Measurements from ENCODE around the gene COL25A1.
"Not testable (repeated sequence)": the region's sequence is repeated elsewhere in the genome, so short reads cannot be mapped to it uniquely, and the experiment has no call there.

COL25A1 gene

DNA sequence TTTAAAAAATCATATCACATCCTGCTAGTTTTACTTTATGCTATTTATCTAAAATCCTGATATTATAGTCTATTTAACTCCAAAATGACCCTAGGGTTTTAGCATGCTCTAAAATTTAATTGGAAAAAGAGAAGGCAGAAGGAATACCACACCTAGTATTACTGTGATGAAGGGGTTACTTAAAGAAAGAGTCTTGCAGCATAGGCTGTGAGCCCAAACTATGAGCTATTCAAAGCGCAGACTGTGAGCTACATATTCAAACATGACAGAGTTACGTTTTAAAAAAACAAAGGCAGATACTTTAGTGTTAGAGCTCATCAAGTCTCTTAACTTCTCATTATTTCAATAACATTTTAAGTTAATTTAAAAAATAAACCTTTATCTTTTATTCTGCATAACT, 291.9 kb downstream of the COL25A1 start:
- DNase-seq (ENCODE audit: low read depth): no peak

DNA sequence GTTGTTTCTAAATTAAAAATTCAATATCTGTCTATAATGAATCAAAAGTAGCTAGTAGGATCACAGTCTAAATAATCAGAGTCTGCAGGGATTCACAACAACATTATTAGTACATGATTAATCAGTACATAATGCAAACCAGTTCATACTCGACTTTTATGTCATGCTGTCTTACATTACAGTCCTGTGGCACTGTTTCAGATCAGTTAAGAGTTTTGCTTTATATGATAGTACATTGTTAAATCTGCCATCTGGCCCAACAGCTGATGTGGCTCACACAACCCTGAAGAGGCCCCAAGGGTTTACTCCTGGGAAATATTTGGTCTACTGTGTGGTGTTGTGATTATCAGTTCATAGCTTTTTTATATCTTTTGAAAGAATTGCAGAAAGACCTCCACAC, 292.5 kb downstream of the COL25A1 start:
- peak; percentile 82 for DNase-seq (ENCODE audit: low read depth)

DNA sequence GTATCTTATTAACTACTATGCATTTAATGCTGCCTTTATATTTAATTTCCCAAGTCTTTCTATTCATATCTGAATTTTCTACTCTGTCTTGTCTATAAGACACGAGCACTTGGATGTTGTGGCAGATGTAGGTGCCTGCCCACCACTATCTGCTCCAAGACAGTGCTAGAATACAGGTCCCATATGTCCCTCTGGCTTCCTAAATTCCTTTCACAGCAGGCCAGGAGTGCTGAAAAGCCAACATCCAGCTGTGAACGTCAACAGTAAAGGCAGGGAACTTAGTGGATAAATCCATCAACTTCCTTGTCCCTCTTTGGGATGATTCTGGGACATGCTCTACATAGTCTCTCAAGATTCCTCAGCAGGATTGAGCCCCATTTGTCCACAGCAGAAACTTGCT, 294.5 kb downstream of the COL25A1 start:
- no peak for DNase-seq (ENCODE audit: low read depth)

DNA sequence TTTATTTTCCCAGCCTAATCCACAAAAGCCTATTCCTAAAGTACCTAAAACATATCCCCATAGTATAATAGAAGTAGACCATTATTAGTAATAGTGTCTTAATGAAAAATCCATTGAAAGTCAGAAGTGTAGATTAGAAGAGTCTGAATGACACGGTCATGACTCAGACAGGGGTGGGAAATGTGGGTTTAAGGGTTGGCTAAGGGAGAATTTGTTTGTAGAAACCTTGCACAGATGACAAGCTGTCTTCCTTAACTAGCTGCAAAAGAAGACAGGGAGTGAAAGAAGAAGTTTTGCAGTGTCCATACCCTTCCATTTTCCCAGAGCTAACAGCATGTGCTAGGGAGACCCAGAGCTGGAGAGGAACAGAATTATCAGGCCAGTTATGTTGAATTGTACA, 296.9 kb downstream of the COL25A1 start:
- peak; percentile 67 for DNase-seq (ENCODE audit: low read depth)

DNA sequence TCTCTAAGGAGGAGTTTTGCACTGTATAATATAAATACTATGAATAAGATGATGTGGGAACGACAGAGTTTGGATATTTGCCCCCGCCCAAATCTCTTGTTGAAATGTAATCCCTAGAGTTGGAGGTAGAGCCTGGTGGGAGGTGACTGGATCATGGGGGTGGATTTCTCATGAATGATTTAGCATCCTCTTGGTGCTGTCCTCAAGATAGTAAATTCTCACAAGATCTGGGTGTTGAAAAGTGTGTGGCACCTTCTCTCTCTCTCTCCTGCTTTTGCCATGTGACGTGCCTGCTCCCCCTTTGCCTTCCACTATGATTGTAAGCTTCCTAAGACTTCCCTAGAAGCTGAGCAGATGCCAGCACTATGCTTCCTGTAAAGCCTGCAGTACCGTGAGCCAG, 298.0 kb downstream of the COL25A1 start:
- DNase-seq (ENCODE audit: low read depth): no peak

DNA sequence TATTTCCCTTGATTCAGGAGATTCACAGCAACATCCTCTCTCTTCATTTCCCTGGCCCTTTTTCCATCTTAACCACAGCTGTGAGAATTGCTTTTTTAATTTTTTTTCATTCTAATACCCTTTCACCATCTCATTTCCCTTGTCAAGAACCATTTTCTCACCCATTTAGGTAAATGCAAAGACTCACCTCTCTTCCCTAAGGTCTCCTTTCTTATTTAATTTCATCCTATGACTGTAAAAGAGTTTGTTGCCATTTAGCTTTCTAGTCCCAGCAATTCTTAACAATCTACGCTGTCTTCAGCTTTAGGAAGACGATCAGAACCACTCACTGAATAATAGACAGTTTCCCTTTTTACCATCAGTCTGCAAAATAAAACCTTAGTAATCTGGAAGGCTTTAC, 298.5 kb downstream of the COL25A1 start:
- DNase-seq (ENCODE audit: low read depth): no peak

DNA sequence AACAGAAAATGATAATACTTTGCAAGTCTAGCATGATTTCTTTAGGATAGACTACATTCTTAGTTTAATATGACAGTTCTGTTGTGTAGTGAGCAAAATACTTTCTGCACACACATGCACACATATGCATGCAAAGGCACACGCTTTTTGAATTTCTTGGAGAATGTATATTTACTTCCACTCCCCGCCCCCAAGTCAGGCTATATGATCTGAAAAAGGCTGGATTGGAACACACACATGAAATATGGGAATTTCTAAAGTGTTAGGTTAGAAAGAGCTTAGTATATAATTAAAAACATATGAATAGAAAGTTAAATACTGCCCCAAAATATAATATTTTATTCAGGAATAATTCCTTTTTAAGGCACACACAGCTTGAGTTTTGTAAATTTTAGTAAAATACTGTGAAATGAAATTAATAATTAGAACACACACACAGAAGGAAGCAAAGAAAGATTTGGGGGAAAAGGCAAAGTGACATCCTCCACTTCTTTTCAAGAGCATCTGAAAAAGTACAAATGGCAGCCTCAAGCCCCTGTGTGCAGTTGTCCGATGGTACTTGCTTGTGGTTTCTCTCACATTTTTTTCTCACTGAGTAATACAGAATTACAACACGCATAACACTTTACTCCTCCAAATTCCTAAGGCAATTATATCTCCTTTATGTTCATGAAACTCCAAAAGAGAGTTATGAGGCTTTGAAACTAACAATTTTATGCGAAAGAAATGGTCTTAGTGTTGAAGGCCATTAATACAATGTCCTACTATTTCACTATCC, 310.7 kb downstream of the COL25A1 start:
- DNase-seq (ENCODE audit: low read depth): peak; percentile 83

DNA sequence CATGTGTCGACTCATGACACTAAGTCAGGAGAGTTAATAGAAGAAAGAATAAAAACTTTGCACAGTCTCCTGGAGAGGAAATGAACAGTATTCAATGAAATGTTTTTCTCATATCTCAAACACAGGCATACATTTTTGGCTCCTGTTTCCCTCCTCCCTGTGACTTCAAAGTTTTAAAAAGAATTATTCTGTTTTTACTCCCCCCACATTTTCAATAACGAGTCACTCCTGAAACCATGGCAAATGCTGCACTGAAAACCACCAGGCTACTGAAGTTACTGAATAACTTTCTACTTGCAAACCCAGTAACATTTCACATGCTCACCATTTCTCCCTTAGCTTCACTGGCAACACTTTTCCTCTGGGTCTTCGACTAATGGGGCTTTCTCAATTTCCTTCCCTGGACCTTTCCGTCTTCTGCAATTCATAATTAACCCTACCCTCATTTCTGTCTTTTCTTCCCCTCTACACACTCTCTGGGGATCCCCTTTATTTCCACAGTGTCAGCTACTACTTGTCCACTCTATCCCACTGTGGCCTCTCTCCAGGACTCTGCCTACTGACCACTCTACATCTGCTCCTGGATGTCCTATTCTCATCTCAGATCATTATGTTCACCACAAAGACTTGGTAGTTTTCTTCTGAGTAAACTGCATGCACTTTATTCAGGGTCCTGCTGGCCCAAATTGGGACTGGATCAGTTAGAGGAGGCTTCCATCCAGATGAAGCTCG, 313.8 kb downstream of the COL25A1 start:
- DNase-seq (ENCODE audit: low read depth): peak; percentile 56

DNA sequence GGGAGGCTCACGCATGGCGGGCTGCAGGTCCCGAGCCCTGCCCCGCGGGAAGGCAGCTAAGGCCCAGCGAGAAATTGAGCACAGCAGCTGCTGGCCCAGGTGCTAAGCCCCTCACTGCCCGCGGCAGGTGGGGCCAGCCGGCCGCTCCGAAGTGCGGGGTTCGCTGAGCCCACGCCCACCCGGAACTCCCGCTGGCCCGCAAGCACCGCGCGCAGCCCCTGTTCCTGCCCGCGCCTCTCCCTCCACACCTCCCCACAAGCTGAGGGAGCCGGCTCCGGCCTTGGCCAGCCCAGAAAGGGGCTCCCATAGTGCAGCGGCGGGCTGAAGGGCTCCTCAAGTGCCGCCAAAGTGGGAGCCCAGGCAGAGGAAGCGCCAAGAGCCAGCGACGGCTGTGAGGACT, 318.0 kb downstream of the COL25A1 start:
- not testable (repeated sequence) for DNase-seq (ENCODE audit: low read depth)

DNA sequence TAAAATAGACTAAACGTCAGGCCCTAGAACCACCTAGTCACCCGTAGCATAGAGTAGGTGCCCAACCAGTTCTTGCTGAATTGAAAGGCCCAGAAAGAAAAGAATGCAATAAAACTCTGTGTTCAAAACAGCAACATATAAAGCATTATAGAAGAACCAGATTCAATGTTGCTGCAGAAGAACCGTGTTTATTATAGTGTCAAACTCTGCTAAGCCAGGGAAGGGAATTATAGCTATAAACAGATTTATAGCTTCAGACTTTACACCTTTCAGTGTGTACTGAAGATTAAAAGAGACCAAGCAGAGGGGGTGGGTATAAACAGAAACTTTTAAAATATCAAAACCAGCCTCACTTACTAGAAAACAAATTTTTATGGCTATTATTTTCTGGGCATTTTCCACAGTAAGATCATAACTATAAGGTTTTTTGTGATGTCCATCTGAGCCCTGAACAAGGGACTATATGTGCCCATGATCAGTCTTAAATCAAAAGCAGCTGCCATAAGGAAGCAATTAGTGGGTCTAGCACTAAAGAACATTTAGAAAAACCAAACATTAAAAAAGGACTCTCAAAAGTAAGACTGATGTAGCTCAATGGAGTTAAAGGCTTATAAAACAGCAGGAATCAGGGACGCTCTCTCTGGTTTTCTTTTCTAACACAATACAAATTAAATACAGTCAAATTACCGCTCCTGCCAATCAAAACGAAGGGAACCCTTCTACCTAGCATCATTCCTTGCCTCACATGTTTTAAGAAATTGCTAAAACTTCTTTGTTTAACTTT, 319.9 kb downstream of the COL25A1 start:
- DNase-seq (ENCODE audit: low read depth): peak; percentile 45

DNA sequence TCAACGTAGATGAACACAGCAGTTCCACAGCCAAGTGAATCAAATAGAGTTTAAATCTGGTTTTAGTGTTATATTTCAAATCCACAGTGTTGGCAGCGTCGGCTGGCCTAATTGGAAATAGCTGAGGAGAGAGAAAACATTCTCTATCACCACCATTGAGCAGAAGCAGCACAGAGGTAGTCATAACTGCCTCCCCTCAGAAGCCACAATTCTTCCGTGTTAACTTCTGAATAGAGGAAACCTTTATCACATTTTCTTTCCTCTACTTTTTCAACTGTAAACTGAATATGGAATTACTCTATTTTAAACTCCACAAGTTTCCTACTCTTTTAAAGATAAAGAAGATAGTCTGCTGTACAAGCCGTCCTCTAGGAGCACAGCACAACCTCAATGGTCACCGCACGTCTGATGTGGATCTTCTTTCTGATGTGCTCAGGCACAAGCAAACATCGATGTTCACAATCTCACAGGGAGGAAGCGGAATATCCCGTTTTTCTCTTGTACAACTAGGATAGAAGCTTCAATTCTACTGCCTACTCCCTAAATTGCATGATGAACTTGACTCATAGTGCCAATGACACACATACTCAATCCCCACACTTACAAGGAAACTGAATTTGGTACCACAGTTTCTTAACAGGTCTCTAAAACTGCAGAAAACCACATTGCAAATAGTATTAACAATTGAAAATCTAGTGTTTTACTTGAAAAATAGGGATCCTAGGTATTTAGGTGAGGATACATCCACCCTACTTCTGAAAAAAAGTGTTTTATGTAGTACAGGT, 321.8 kb downstream of the COL25A1 start:
- DNase-seq (ENCODE audit: low read depth): no peak

DNA sequence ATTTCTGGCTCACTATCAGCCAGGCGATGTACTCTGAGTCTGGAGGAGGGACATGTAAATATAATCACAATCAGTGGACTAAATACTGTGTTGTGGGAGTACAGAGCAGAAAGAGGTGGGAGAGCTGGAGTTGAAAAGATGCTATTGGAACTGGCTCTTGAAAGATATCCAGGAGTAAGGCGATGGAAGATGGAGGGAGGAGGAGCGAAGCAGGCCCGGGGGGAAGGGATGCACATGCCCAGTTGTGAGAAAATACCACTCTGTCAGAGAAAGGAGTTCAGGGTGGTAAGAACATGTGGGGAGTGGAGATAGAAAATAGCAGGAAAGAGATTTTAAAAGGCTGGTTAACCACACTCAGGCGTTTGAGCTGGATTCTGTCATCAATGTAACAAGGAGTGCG, 322.7 kb downstream of the COL25A1 start:
- DNase-seq (ENCODE audit: low read depth): no peak

DNA sequence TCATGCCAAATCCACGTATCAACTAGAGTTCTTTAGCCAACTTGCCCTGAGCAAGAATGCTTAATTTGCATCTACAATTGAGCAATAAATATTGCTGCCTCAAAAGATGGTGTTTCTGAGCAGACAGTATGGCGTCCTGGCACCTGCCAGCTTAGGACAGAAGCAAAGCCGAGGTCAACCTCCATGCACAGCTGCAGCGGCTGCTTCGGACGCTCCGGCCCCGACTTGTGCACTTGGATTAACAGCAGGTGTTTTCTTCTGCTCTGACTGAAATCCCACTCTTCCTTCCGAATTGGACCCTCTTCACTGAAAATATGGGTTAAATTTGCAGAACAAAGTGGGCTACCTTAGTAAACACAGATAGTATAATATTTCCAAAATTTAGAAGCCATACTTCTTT, 324.4 kb downstream of the COL25A1 start:
- no peak for DNase-seq (ENCODE audit: low read depth)

DNA sequence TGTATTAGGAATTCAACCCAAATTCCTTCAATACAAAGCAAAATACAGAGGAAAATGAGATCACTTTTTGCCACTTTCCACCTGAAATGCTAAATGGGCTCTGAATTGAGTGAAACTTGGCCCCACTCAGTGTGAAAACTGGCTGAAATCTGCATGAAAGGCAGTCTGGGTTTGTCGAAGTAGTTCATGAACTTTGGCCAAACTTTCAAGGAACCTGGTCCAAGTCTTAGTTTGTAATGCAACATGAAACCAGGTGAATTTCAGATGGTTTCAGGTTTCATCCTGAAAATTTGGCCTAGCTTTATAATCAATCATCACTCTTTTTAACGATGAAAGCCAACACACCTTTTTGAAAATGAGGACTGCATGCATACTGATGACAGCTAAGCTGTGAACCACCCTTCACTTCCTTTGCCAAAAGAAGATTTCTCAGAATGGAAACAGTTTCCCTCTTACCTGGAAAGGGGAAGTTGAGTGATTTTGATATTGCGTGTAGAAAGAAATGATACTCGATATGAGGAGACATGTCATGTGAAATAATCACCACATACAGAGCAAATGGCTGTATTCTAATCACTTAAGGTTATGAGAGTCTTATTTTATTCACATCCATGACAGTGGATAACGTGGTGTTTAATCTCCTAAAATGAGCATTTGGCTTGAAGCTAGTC, 329.7 kb downstream of the COL25A1 start:
- no peak for DNase-seq (ENCODE audit: low read depth)

DNA sequence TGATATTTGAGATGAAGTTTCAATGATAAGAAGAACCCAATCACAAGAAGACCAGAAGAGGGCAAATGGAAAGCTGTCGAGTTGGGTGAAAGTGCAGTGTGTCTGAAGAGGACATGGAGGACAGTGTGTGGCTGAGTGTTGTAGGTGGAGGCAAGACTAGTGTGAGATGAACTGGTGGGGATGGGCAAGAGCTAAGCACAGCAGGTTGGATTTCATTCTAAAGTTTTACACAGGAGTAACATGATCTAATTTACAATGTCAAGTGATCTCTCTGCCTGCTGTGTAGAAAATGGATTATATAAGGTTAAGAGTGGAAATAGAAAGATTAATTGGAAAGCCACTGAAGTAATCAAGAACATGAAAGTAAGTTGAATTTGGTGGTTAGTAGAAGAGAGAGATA, 331.0 kb downstream of the COL25A1 start:
- DNase-seq (ENCODE audit: low read depth): no peak

DNA sequence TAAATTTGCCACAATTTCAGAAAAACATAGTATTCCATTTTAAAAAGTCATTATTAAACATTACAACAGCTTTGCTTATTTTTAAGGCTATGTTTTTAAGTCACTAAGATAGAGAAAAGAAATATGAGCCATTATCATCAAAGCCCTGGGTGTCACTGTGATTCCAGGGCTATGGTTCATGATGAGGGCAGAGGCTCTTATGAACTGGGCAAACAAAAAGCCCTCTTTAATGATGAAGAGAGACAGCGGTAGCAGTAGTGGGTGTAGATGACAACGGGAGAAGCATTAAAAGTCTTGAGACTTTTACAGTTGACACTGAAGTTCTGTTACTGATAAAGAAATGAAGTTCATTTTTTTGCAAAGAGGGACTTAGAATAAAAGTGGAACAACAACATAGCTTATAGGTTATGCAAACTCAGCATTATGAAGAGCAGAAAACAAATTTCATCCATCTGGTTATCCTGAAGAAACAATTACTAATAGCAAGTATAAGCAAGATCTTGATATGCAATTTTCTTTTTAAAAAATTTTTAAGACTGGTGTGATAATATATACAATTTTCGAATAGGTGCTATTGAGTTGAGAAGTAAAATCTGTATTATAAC, 336.9 kb downstream of the COL25A1 start:
- no peak for DNase-seq (ENCODE audit: low read depth)

DNA sequence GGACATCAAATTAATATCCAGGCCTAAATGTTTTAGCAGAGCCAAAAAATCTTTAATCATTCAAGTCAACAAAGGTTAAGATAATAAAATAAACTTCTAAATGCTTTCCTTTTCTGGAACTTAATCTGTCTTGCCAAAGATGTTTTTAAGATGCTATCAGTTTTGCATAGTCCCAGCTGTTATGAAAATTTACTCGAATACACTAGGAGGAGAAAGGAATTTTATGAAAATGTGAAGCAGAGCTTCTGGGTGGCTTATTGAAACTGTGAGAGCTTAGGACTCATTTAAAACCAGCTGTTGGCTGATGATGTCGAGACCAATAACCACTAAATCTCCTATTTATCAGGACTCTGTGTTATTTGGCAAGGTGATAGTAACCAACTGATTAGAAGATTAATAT, 337.4 kb downstream of the COL25A1 start:
- DNase-seq (ENCODE audit: low read depth): peak; percentile 34

DNA sequence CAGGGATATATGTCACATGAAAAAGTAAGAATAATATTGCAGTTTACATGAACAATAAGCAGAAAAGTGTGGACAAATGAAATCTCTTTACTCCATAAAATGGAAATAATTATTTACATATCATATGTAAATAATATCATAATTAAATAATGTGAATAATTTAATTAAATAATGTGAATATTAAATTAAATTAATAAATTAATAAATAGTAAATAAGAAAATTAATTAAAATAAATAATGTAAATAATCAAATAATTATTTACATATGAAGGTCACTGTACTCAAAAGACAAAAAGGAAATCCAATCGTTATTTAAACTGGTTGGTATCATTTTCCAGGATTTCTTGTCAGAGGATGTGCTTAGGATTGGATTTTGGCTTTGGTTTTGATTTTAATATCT, 338.5 kb downstream of the COL25A1 start:
- no peak for DNase-seq (ENCODE audit: low read depth)

DNA sequence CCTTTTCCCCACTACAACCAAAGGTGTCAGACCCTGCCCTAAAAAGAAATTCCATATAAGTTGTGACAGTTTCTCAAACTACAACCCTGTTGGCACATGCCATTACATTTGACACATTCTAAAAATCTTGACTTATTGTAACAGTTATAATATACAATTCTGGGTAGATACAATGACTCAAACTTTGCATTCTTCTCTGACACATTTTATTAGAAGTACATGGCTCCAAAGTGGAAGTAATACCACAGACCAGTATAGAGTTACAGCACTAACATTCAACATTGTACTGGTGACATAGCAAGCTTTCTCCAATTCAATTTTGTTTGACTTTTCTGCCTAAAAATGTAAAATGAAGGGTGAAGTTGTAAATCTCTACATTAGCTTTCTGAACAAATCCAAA, 343.0 kb downstream of the COL25A1 start:
- peak; percentile 60 for DNase-seq (ENCODE audit: low read depth)

DNA sequence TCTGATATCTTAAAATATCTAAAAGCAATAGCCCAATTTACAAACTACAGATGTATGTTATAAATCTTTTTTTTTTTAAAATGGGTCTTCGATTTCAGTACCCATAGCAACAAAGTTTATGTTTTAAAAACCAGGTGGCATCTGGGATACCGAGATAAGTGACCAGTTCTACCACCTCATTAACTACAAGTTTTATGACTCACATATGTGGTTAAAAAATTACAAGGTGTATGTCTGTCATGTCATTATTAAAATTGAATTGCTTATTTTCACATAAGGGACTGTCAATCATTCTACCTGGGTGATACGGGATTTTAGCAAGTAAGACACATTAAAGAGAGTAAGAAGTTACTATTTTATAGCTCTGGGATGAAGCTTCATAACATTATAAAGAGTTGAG, 347.6 kb downstream of the COL25A1 start:
- DNase-seq (ENCODE audit: low read depth): no peak

DNA sequence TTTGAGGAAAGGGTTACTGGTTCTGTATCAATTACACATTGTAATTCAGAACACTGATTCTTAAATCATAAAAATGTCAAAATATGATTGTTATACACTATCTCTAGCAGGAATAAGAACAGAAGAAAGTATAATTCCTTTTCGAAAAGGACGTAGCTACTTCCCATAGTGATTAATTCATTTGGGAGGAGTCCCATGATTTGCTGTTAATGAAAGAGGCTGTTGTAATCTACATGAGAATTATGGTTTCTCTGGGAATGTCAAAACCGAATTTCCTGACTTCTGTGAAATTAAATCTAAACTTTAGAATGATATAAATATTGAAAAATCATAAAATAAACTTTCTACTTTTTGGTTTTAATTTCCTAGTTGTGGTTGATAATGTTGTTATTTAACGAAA, 348.5 kb downstream of the COL25A1 start:
- no peak for DNase-seq (ENCODE audit: low read depth)
